SH-SY5Y (cell line): ENCODE measurements around the gene NAV2.

Source experiments
- GATA2 ChIP-seq: IDR thresholded peaks from 2 replicates; pipeline ENCODE4 v1.6.1; 2011; ENCODE audit warnings: mild to moderate bottlenecking, low read depth, low read length
- GATA3 ChIP-seq: IDR thresholded peaks from 2 replicates; pipeline ENCODE4 v1.6.1; 2011; ENCODE audit warnings: low read depth, mild to moderate bottlenecking, low read length, moderate library complexity

DNA sequence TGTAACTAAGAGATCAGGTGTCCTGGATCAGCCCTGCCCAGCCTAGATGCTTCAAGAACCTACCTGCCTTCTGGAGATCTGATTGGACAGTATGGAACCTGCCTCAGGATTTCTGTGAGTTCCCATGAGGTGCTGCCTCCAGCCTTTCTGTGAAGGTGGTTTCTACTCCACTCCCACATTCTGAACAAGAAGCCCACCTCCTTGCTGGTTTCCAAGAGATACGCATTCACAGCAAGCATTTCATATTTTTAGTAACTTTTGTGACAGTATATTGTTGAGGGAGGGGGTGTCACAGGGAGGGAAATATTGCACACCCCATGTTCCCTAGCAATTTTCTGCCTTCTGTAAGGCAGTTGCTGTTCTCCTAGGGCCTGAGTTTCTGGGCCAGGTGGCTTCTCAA lies 204.4 kb downstream of the NAV2 start:
- TF ChIP-seq GATA3: no peak
- no peak for TF ChIP-seq GATA2
